Heart left ventricle (tissue), 13 donors: ENCODE data around the gene TEAD1.

Source experiments
- POLR2A ChIP-seq, 2 donors: fragments of 450-650 bp; IDR thresholded peaks; one replicate each; pipeline ENCODE4 v1.6.1; 2017; ENCODE audit warnings: antibody characterized with exemption in 2 of 2, mild to moderate bottlenecking in 2 of 2, moderate library complexity in 2 of 2
- TF ChIP-seq, protein P1 (sequence below), 12 donors: fragments of 200-600 bp; sonication (generic) in 4 of 12; IDR thresholded peaks; one replicate each; pipeline versions ENCODE4 v1.5.0 to v1.8.0; 2018 to 2022; ENCODE audit warnings: antibody characterized with exemption in 12 of 12, mild to moderate bottlenecking in 5 of 12
- donor health status: ischemic (EF 13 %, LVEDD 7.1; RV severe dilation, severe dysfunction).
- donor health status: DM: no; HTN: yes; CAD: no.
- donor health status: DM: no; HTN: no; CAD: no.
- donor health status: ischemic (EF 25% LVEDD 6.9; RV normal size, moderate dysfunction).
- donor health status: ischemic (EF 25% LVEDD 5.7; RV mildly dilated, moderate dysfunction).
- donor health status: ischemic (EF 35%, LVEDD 5.7; RV mildly dilated, moderate dysfunction).
- donor health status: nonischemic (EF 11% LVEDD 7.7; RV severe dilation, severe dysfunction).
- donor health status: DM: yes; HTN: yes; CAD: no.
- donor health status: PGD.
- donor health status: ischemic (EF 29% LVEDD 5.4; RV normal size, mild dysfunction).
- donor health status: nonischemic (EF 23%, LVEDD 6.1; RV moderate dilation, normal function).

DNA sequence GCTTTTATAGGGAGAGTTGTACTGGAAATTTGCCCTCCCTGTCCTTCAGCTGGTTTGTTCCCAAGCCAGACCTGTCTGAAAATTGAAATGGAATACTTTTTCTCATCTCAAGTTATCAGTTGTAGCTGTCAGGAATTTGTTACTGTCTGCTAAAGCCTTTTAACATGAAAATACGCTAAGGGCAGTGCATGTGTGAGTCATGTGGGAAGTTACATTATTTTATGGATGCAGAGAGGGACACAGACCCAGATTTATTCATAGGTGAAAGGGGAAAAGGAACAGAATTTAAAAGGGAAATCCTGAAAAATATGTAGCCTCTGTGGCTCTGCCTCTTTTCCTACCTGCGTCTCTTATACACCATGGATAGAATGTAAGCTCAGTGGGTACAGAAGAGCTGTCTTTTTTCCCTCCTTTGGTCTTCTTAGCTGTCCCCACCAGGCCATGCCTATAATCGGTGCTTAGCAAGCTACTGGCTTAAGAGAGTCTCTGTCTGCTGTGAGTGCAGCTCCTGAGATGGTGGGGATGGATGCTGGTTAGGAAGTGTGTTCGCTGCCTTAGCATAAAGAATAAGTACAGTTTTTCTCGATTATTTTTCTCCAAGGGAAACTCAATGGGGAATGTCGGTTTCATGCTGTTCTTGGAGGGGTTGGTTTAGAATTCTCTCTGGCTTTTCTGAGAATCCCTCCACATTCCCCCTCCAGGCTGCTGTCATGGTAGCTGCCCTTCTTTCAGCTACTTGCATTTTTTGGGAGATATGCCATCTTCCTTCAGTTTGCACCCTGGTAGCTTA, 166.8 kb downstream of the TEAD1 start:
- TF ChIP-seq, protein P1, sequence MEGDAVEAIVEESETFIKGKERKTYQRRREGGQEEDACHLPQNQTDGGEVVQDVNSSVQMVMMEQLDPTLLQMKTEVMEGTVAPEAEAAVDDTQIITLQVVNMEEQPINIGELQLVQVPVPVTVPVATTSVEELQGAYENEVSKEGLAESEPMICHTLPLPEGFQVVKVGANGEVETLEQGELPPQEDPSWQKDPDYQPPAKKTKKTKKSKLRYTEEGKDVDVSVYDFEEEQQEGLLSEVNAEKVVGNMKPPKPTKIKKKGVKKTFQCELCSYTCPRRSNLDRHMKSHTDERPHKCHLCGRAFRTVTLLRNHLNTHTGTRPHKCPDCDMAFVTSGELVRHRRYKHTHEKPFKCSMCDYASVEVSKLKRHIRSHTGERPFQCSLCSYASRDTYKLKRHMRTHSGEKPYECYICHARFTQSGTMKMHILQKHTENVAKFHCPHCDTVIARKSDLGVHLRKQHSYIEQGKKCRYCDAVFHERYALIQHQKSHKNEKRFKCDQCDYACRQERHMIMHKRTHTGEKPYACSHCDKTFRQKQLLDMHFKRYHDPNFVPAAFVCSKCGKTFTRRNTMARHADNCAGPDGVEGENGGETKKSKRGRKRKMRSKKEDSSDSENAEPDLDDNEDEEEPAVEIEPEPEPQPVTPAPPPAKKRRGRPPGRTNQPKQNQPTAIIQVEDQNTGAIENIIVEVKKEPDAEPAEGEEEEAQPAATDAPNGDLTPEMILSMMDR (IDR thresholded peaks at IDR 0.05), result no peak
- no peak for TF ChIP-seq POLR2A (IDR thresholded peaks at IDR 0.05)
